H1 (cell line): ENCODE results near the gene PDIA2. TPM values are rescaled to one million over a fixed set of nuclear protein-coding genes. Genes with fewer than 3 reads are reported as not detected.

Experiments
- BRCA1 ChIP-seq: IDR thresholded peaks from 2 replicates; pipeline ENCODE4 v1.6.1; 2012; ENCODE audit warnings: low read depth, low read length, improper control_type of control experiment
- CEBPB ChIP-seq: IDR thresholded peaks from 2 replicates; pipeline ENCODE4 v1.6.1; 2012; ENCODE audit warnings: low read depth, low read length
- CHD1 ChIP-seq: IDR thresholded peaks from 2 replicates; pipeline ENCODE4 v1.6.1; 2012; ENCODE audit warnings: low read depth, low read length, improper control_type of control experiment
- EGR1 ChIP-seq: IDR thresholded peaks from 2 replicates; pipeline ENCODE4 v1.6.1; 2011; ENCODE audit warnings: low read depth, low read length, borderline replicate concordance
- EP300 ChIP-seq, 2 experiments: IDR thresholded peaks; 1 replicate in 1 of 2; 2 replicates in 1 of 2; pipeline ENCODE4 v1.6.1; 2011 to 2012; ENCODE audit warnings: low read depth in 2 of 2, low read length in 2 of 2, mild to moderate bottlenecking in 2 of 2, borderline replicate concordance in 1 of 2, inconsistent platforms in 1 of 2, moderate library complexity in 1 of 2
- EZH2 ChIP-seq: fragments of 200-600 bp; sonication (generic); IDR thresholded peaks from 2 replicates; pipeline ENCODE4 v1.7.1; 2012; ENCODE audit warnings: low read depth, mild to moderate bottlenecking, moderate library complexity, low read length, inconsistent platforms; ENCODE audit not compliant: severe bottlenecking
- GABPA ChIP-seq: IDR thresholded peaks from 2 replicates; pipeline ENCODE4 v1.6.1; 2011; ENCODE audit warnings: mild to moderate bottlenecking, low read length, moderate library complexity, borderline replicate concordance; ENCODE audit not compliant: insufficient read depth
- KDM4A ChIP-seq: IDR thresholded peaks from one replicate; pipeline ENCODE4 v1.7.1; 2012; ENCODE audit warnings: low read depth, mild to moderate bottlenecking, moderate library complexity, low read length, inconsistent platforms; ENCODE audit not compliant: severe bottlenecking
- POU5F1 ChIP-seq: IDR thresholded peaks from 2 replicates; pipeline ENCODE4 v1.6.1; 2011; ENCODE audit warnings: low read depth, mild to moderate bottlenecking, low read length, moderate library complexity
- RBBP5 ChIP-seq: IDR thresholded peaks from 2 replicates; pipeline ENCODE4 v1.7.1; 2012; ENCODE audit warnings: low read depth, mild to moderate bottlenecking, inconsistent platforms, low read length, moderate library complexity, borderline replicate concordance
- SIN3A ChIP-seq, 2 experiments: IDR thresholded peaks in 1 of 2; conservative IDR thresholded peaks in 1 of 2; 2 replicates each; pipeline ENCODE4 v1.6.1; 2011 to 2012; ENCODE audit warnings: low read length in 2 of 2, improper control_type of control experiment in 1 of 2, low read depth in 1 of 2, mild to moderate bottlenecking in 1 of 2
- SIRT6 ChIP-seq: IDR thresholded peaks from one replicate; pipeline ENCODE4 v1.7.1; 2012; ENCODE audit warnings: low read length, inconsistent platforms
- TAF1 ChIP-seq: IDR thresholded peaks from 2 replicates; pipeline ENCODE4 v1.6.1; 2011; ENCODE audit warnings: mild to moderate bottlenecking, low read depth, low read length
- TAF7 ChIP-seq: optimal IDR thresholded peaks from 2 replicates; pipeline ENCODE3; 2011; ENCODE audit warnings: low read depth, mild to moderate bottlenecking, inconsistent platforms, low read length, moderate library complexity, borderline replicate concordance
- polyA plus RNA-seq, 7 experiments: library from polyadenylated mRNA; depleted of rRNA in 3 of 7; stranded (reverse) in 5 of 7; unstranded in 2 of 7; fragments of >200 nt in 5 of 7; fragments of 200-250 nt in 2 of 7; gene quantifications; 1 replicate in 5 of 7; 2 replicates in 1 of 7; 4 replicates in 1 of 7; pipeline versions ENCODE4 v1.2.1 to v1.2.3, GENCODE V29; 2011 to 2013; ENCODE audit warnings: missing spikeins in 2 of 7, mixed read lengths in 2 of 7
- total RNA-seq: library from RNA; stranded (reverse); fragmentation: NEBNext Ultra II Directional; extraction: Animal tissue kit (Norgen Biotek cat#: 25700); gene quantifications from 2 replicates; pipeline ENCODE4 v1.2.1, GENCODE V29; 2021

The PDIA2 gene
- total and polyA plus RNA-seq, 2 of the 8 experiments (the other 6 are each of a cell fraction or from before 2014, with no cell fraction given) = 0.34 to 0.50 TPM

- no peak for TF ChIP-seq SIN3A (conservative IDR thresholded peaks at IDR 0.05 in 1 of 2, IDR thresholded peaks at IDR 0.05 in 1 of 2; ENCODE audit: low read depth in 1 of 2, low read length in 2 of 2)
- TF ChIP-seq GABPA = no peak
- TF ChIP-seq EZH2 = no peak
- no peak for TF ChIP-seq RBBP5
- no peak for TF ChIP-seq KDM4A
- no peak for TF ChIP-seq CEBPB
- TF ChIP-seq EGR1 = no peak
- no peak for TF ChIP-seq TAF1
- TF ChIP-seq CHD1 = no peak
- TF ChIP-seq TAF7 = no peak
- TF ChIP-seq BRCA1 = no peak
- TF ChIP-seq SIRT6 = no peak
- TF ChIP-seq EP300 (IDR thresholded peaks at IDR 0.05; ENCODE audit: borderline replicate concordance in 1 of 2, low read depth in 2 of 2, low read length in 2 of 2) = no peak
- no peak for TF ChIP-seq POU5F1
Measured at GRCh38 chr16:263182-263774, 19.7 kb upstream of the PDIA2 start (continued).
